Measurements from ENCODE around the gene COL6A3.

COL6A3 gene

GRCh38 chr2:237327175-237327950 is 86.6 kb downstream of the COL6A3 start:
- H3K27ac ChIP-seq (ENCODE audit: insufficient read depth in 1 of 2, low read depth in 1 of 2, low read length in 2 of 2, poor library complexity in 1 of 2, severe bottlenecking in 2 of 2) = no peak overlapping the region
- CTCF ChIA-PET = no interaction called here

GRCh38 chr2:237326266-237327171 is 87.4 kb downstream of the COL6A3 start:
- no peaks in the 10 kb centered on the region for H3K4me1 ChIP-seq (ENCODE audit: control extremely low read depth in 1 of 4, control insufficient read depth in 4 of 4, insufficient read depth in 4 of 4, low read length in 3 of 4)
- 94% methylated on average over 10 of the region's 12 CpGs for WGBS (ENCODE audit: insufficient coverage)
- peaks cover 0 to 2% (median 0%) of the 10 kb centered on the region in 5 experiments for H3K27me3 ChIP-seq (replicated peaks in 2 of 5; ENCODE audit: control insufficient read depth in 4 of 5, insufficient read depth in 5 of 5, low read length in 4 of 5)
- ChIA-PET CTCF (no interaction called here), POLR2A (no interaction called here)
- no peak overlapping the region for H3K4me3 ChIP-seq (ENCODE audit: control insufficient read depth in 1 of 7, extremely low read depth in 1 of 7, insufficient read depth in 4 of 7, low read depth in 2 of 7, low read length in 6 of 7)
- no peak overlapping the region for H3K27ac ChIP-seq (ENCODE audit: insufficient read depth in 1 of 2, low read depth in 1 of 2, low read length in 2 of 2, poor library complexity in 1 of 2, severe bottlenecking in 2 of 2)
- H3K36me3 ChIP-seq (ENCODE audit: control insufficient read depth in 4 of 4, insufficient read depth in 4 of 4, low read length in 3 of 4) = no peaks in the 10 kb centered on the region
- H3K9me3 ChIP-seq (ENCODE audit: control extremely low read depth in 1 of 5, control insufficient read depth in 4 of 5, insufficient read depth in 2 of 5, low read depth in 1 of 5, low read length in 4 of 5) = no peaks in the 10 kb centered on the region
- no peak for DNase-seq

More at GRCh38 chr2:237327175-237327950, 86.6 kb downstream of the COL6A3 start:
- H3K9me3 ChIP-seq (ENCODE audit: control extremely low read depth in 1 of 5, control insufficient read depth in 4 of 5, insufficient read depth in 2 of 5, low read depth in 1 of 5, low read length in 4 of 5) = no peaks in the 10 kb centered on the region
- H3K4me3 ChIP-seq (ENCODE audit: control insufficient read depth in 1 of 7, extremely low read depth in 1 of 7, insufficient read depth in 4 of 7, low read depth in 2 of 7, low read length in 6 of 7) = no peak overlapping the region
- DNase-seq = no peak
- 99% methylated on average over 12 of the region's 14 CpGs for WGBS (ENCODE audit: insufficient coverage)
- POLR2A ChIA-PET = no interaction called here
- peaks cover 0 to 2% (median 0%) of the 10 kb centered on the region in 5 experiments for H3K27me3 ChIP-seq (replicated peaks in 2 of 5; ENCODE audit: control insufficient read depth in 4 of 5, insufficient read depth in 5 of 5, low read length in 4 of 5)
- H3K36me3 ChIP-seq (ENCODE audit: control insufficient read depth in 4 of 4, insufficient read depth in 4 of 4, low read length in 3 of 4) = no peaks in the 10 kb centered on the region
- H3K4me1 ChIP-seq (ENCODE audit: control extremely low read depth in 1 of 4, control insufficient read depth in 4 of 4, insufficient read depth in 4 of 4, low read length in 3 of 4) = no peaks in the 10 kb centered on the region

GRCh38 chr2:237324837-237325236 is 89.1 kb downstream of the COL6A3 start:
- ChIA-PET CTCF (no interaction called here), POLR2A (no interaction called here)
- Histone ChIP-seq H3K9me3 (ENCODE audit: control extremely low read depth in 1 of 5, control insufficient read depth in 4 of 5, insufficient read depth in 2 of 5, low read depth in 1 of 5, low read length in 4 of 5) (no peaks in the 10 kb centered on the region), H3K36me3 (ENCODE audit: control insufficient read depth in 4 of 4, insufficient read depth in 4 of 4, low read length in 3 of 4) (no peaks in the 10 kb centered on the region), H3K27me3 (replicated peaks in 2 of 5; ENCODE audit: control insufficient read depth in 4 of 5, insufficient read depth in 5 of 5, low read length in 4 of 5) (no peaks in the 10 kb centered on the region), H3K27ac (ENCODE audit: insufficient read depth in 1 of 2, low read depth in 1 of 2, low read length in 2 of 2, poor library complexity in 1 of 2, severe bottlenecking in 2 of 2) (no peak overlapping the region), H3K4me3 (ENCODE audit: control insufficient read depth in 1 of 7, extremely low read depth in 1 of 7, insufficient read depth in 4 of 7, low read depth in 2 of 7, low read length in 6 of 7) (no peak overlapping the region), H3K4me1 (ENCODE audit: control extremely low read depth in 1 of 4, control insufficient read depth in 4 of 4, insufficient read depth in 4 of 4, low read length in 3 of 4) (no peaks in the 10 kb centered on the region)
- DNase-seq = no peak
- WGBS (ENCODE audit: insufficient coverage) = 100% methylated on average over 3 of the region's 5 CpGs

- CTCF ChIA-PET = no interaction called here
- Histone ChIP-seq H3K27me3 (replicated peaks in 2 of 5; ENCODE audit: control insufficient read depth in 4 of 5, insufficient read depth in 5 of 5, low read length in 4 of 5) (no peaks in the 10 kb centered on the region), H3K4me3 (ENCODE audit: control insufficient read depth in 1 of 7, extremely low read depth in 1 of 7, insufficient read depth in 4 of 7, low read depth in 2 of 7, low read length in 6 of 7) (no peak overlapping the region), H3K27ac (ENCODE audit: insufficient read depth in 1 of 2, low read depth in 1 of 2, low read length in 2 of 2, poor library complexity in 1 of 2, severe bottlenecking in 2 of 2) (no peak overlapping the region), H3K4me1 (ENCODE audit: control extremely low read depth in 1 of 4, control insufficient read depth in 4 of 4, insufficient read depth in 4 of 4, low read length in 3 of 4) (no peaks in the 10 kb centered on the region), H3K9me3 (ENCODE audit: control extremely low read depth in 1 of 5, control insufficient read depth in 4 of 5, insufficient read depth in 2 of 5, low read depth in 1 of 5, low read length in 4 of 5) (no peaks in the 10 kb centered on the region), H3K36me3 (ENCODE audit: control insufficient read depth in 4 of 4, insufficient read depth in 4 of 4, low read length in 3 of 4) (no peaks in the 10 kb centered on the region)
- DNase-seq = no peak
- POLR2A ChIA-PET = no interaction called here
- 97% methylated on average over 11 of the region's 12 CpGs for WGBS (ENCODE audit: insufficient coverage)
These were observed 89.5 kb downstream of the COL6A3 start for GRCh38 chr2:237324405-237324831.

- ChIA-PET POLR2A (no interaction called here), CTCF (interaction anchor here (0.6 kb wide), 1 partner anchor 1646 kb away, joined by 3 read pairs; no protein-coding TSS in a partner anchor)
- Histone ChIP-seq H3K36me3 (ENCODE audit: control insufficient read depth in 4 of 4, insufficient read depth in 4 of 4, low read length in 3 of 4) (no peaks in the 10 kb centered on the region), H3K4me1 (ENCODE audit: control extremely low read depth in 1 of 4, control insufficient read depth in 4 of 4, insufficient read depth in 4 of 4, low read length in 3 of 4) (no peaks in the 10 kb centered on the region), H3K27ac (ENCODE audit: insufficient read depth in 1 of 2, low read depth in 1 of 2, low read length in 2 of 2, poor library complexity in 1 of 2, severe bottlenecking in 2 of 2) (no peak overlapping the region), H3K9me3 (ENCODE audit: control extremely low read depth in 1 of 5, control insufficient read depth in 4 of 5, insufficient read depth in 2 of 5, low read depth in 1 of 5, low read length in 4 of 5) (no peaks in the 10 kb centered on the region), H3K4me3 (ENCODE audit: control insufficient read depth in 1 of 7, extremely low read depth in 1 of 7, insufficient read depth in 4 of 7, low read depth in 2 of 7, low read length in 6 of 7) (no peak overlapping the region), H3K27me3 (replicated peaks in 2 of 5; ENCODE audit: control insufficient read depth in 4 of 5, insufficient read depth in 5 of 5, low read length in 4 of 5) (no peaks in the 10 kb centered on the region)
- DNase-seq = no peak
- 92% methylated on average over 6 of the region's 8 CpGs for WGBS (ENCODE audit: insufficient coverage)
These were observed 90.3 kb downstream of the COL6A3 start for GRCh38 chr2:237323656-237324055.

- Histone ChIP-seq H3K4me3 (ENCODE audit: control insufficient read depth in 1 of 7, extremely low read depth in 1 of 7, insufficient read depth in 4 of 7, low read depth in 2 of 7, low read length in 6 of 7) (no peak overlapping the region), H3K27me3 (replicated peaks in 2 of 5; ENCODE audit: control insufficient read depth in 4 of 5, insufficient read depth in 5 of 5, low read length in 4 of 5) (peaks cover 0 to 1% (median 0%) of the 10 kb centered on the region in 5 experiments), H3K36me3 (ENCODE audit: control insufficient read depth in 4 of 4, insufficient read depth in 4 of 4, low read length in 3 of 4) (no peaks in the 10 kb centered on the region), H3K27ac (ENCODE audit: insufficient read depth in 1 of 2, low read depth in 1 of 2, low read length in 2 of 2, poor library complexity in 1 of 2, severe bottlenecking in 2 of 2) (no peak overlapping the region), H3K9me3 (ENCODE audit: control extremely low read depth in 1 of 5, control insufficient read depth in 4 of 5, insufficient read depth in 2 of 5, low read depth in 1 of 5, low read length in 4 of 5) (no peaks in the 10 kb centered on the region), H3K4me1 (ENCODE audit: control extremely low read depth in 1 of 4, control insufficient read depth in 4 of 4, insufficient read depth in 4 of 4, low read length in 3 of 4) (no peaks in the 10 kb centered on the region)
- WGBS (ENCODE audit: insufficient coverage) = 36% methylated on average over 4 of the region's 4 CpGs
- DNase-seq = peak; percentile 4 to 29 (median 27)
- POLR2A ChIA-PET = no interaction called here
- CTCF ChIA-PET = interaction anchor here (1.2 kb wide), 1 partner anchor 12 kb away, joined by 3 read pairs; no protein-coding TSS in a partner anchor
These were observed 91.4 kb downstream of the COL6A3 start for GRCh38 chr2:237322564-237322963.

GRCh38 chr2:237321746-237322145 is 92.2 kb downstream of the COL6A3 start:
- ChIA-PET POLR2A (no interaction called here), CTCF (interaction anchor here (1.1 to 1.4 kb wide), 5 partner anchors 10 to 168 kb away, joined by 3 to 5 read pairs (median 3); no protein-coding TSS in a partner anchor)
- Histone ChIP-seq H3K36me3 (ENCODE audit: control insufficient read depth in 4 of 4, insufficient read depth in 4 of 4, low read length in 3 of 4) (no peaks in the 10 kb centered on the region), H3K4me3 (ENCODE audit: control insufficient read depth in 1 of 7, extremely low read depth in 1 of 7, insufficient read depth in 4 of 7, low read depth in 2 of 7, low read length in 6 of 7) (no peak overlapping the region), H3K4me1 (ENCODE audit: control extremely low read depth in 1 of 4, control insufficient read depth in 4 of 4, insufficient read depth in 4 of 4, low read length in 3 of 4) (no peaks in the 10 kb centered on the region), H3K9me3 (ENCODE audit: control extremely low read depth in 1 of 5, control insufficient read depth in 4 of 5, insufficient read depth in 2 of 5, low read depth in 1 of 5, low read length in 4 of 5) (no peaks in the 10 kb centered on the region), H3K27ac (ENCODE audit: insufficient read depth in 1 of 2, low read depth in 1 of 2, low read length in 2 of 2, poor library complexity in 1 of 2, severe bottlenecking in 2 of 2) (no peak overlapping the region), H3K27me3 (replicated peaks in 2 of 5; ENCODE audit: control insufficient read depth in 4 of 5, insufficient read depth in 5 of 5, low read length in 4 of 5) (peaks cover 0 to 6% (median 3%) of the 10 kb centered on the region in 5 experiments)
- WGBS (ENCODE audit: insufficient coverage) = 98% methylated on average over 7 of the region's 7 CpGs
- DNase-seq = no peak
